ENCODE data around the gene TTC6.

GRCh38 chr14:37615582-37616289 is 20.3 kb downstream of the TTC6 start:
- TF ChIP-seq CTCF (conservative IDR thresholded peaks at IDR 0.05) (no peak), EZH2 (IDR thresholded peaks at IDR 0.05; ENCODE audit: low read depth) (no peak)

All from PC-9 (cell line).